Osteoblast (primary cell): ENCODE results near the gene ILRUN. TPM values are rescaled to one million over a fixed set of nuclear protein-coding genes. Genes with fewer than 3 reads are reported as not detected.
A peak's percentile ranks its signal among the peaks of the same experiment; 100 is the strongest.

Experiments used
- DNase-seq: peaks from one replicate; pipeline ENCODE4 v3.0.0; 2011; ENCODE audit warnings: low spot score, mixed read lengths; ENCODE audit not compliant: insufficient read length; ENCODE audit errors: missing footprints
- H2AFZ ChIP-seq: 2 replicates; pipeline ENCODE4 v1.6.0; 2011; ENCODE audit warnings: mild to moderate bottlenecking, low read length
- H3K27ac ChIP-seq: 2 replicates; pipeline ENCODE4 v1.5.1; 2011; ENCODE audit warnings: mild to moderate bottlenecking, low read depth, low read length, moderate library complexity
- H3K27me3 ChIP-seq: 2 replicates; pipeline ENCODE4 v1.6.0; 2012; ENCODE audit warnings: mild to moderate bottlenecking, control low read depth, inconsistent platforms, low read length, moderate library complexity; ENCODE audit not compliant: insufficient read depth
- H3K36me3 ChIP-seq: 2 replicates; pipeline ENCODE4 v1.5.1; 2011; ENCODE audit warnings: mild to moderate bottlenecking, low read length, control low read depth, moderate library complexity; ENCODE audit not compliant: insufficient read depth
- H3K4me1 ChIP-seq: 2 replicates; pipeline ENCODE4 v1.5.1; 2011; ENCODE audit warnings: mild to moderate bottlenecking, low read length, control low read depth, moderate library complexity; ENCODE audit not compliant: insufficient read depth
- H3K4me2 ChIP-seq: 2 replicates; pipeline ENCODE4 v1.6.0; 2011; ENCODE audit warnings: mild to moderate bottlenecking, low read length; ENCODE audit not compliant: insufficient read depth
- H3K4me3 ChIP-seq: fragments of 200-600 bp; sonication (generic); 3 replicates; pipeline ENCODE4 v1.5.1; 2012; ENCODE audit warnings: mild to moderate bottlenecking, low read length, inconsistent platforms; ENCODE audit not compliant: insufficient read depth
- H3K79me2 ChIP-seq: 2 replicates; pipeline ENCODE4 v1.6.0; 2012; ENCODE audit warnings: mild to moderate bottlenecking, low read length, control low read depth, inconsistent platforms; ENCODE audit not compliant: insufficient read depth
- H3K9me3 ChIP-seq: 2 replicates; pipeline ENCODE4 v1.5.1; 2011; ENCODE audit warnings: low read depth, low read length, control low read depth
- H4K20me1 ChIP-seq: 2 replicates; pipeline ENCODE4 v1.6.0; 2012; ENCODE audit warnings: mild to moderate bottlenecking, low read length, control low read depth; ENCODE audit not compliant: insufficient read depth
- CTCF ChIP-seq: IDR thresholded peaks from 2 replicates; pipeline ENCODE4 v1.5.1; 2011; ENCODE audit warnings: mild to moderate bottlenecking, low read depth, low read length, moderate library complexity; ENCODE audit errors: extremely low read depth
- total RNA-seq: library from RNA; depleted of rRNA; stranded (reverse); fragments of >200 nt; gene quantifications from 2 replicates; pipeline ENCODE4 v1.2.3, GENCODE V29; 2012

The ILRUN gene
- total RNA-seq, 1 donor = 38.0 TPM

DNA sequence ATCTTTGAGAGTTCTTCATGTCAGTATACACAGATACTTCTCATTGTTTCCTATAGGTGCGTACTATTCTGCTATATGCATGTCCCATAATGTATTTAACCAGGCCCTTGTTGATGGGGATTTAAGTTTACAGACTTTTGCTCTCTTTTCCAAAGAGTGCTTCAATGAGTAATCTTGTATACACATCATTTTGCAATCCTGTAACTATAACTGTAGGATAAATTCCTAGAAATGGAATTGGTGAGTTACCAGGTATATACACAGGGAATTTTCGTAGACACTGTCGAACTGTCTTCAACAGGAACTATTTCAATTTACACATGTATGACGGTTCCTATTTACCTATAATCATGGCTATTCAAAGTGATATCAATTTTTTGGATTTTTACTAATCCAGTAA lies 45.5 kb upstream of the ILRUN start:
- no peaks in the 10 kb centered on the region for H3K27me3 ChIP-seq
- H3K4me2 ChIP-seq = no peak overlapping the region
- no peak overlapping the region for H3K4me3 ChIP-seq
- no peak for TF ChIP-seq CTCF
- H3K9me3 ChIP-seq = no peaks in the 10 kb centered on the region
- no peak overlapping the region for H3K27ac ChIP-seq
- H3K4me1 ChIP-seq = no peaks in the 10 kb centered on the region
- H3K79me2 ChIP-seq = no peaks in the 10 kb centered on the region
- no peak overlapping the region for H2AFZ ChIP-seq
- H3K36me3 ChIP-seq = no peaks in the 10 kb centered on the region
- H4K20me1 ChIP-seq = no peaks in the 10 kb centered on the region
- no peak for DNase-seq

- Histone ChIP-seq H4K20me1 (no peaks in the 10 kb centered on the region), H3K4me3 (no peak overlapping the region), H2AFZ (no peak overlapping the region), H3K9me3 (no peaks in the 10 kb centered on the region), H3K27me3 (no peaks in the 10 kb centered on the region), H3K36me3 (no peaks in the 10 kb centered on the region), H3K79me2 (no peaks in the 10 kb centered on the region), H3K27ac (no peak overlapping the region), H3K4me1 (no peaks in the 10 kb centered on the region), H3K4me2 (no peak overlapping the region)
- no peak for DNase-seq
- TF ChIP-seq CTCF = no peak
These were observed 40.3 kb upstream of the ILRUN start for GRCh38 chr6:34736823-34737222.

- Histone ChIP-seq H3K9me3 (no peaks in the 10 kb centered on the region), H3K4me2 (no peak overlapping the region), H3K27ac (no peak overlapping the region), H4K20me1 (no peaks in the 10 kb centered on the region), H3K36me3 (no peaks in the 10 kb centered on the region), H3K27me3 (no peaks in the 10 kb centered on the region), H3K79me2 (no peaks in the 10 kb centered on the region), H2AFZ (no peak overlapping the region), H3K4me3 (no peak overlapping the region), H3K4me1 (no peaks in the 10 kb centered on the region)
- peak; percentile 6 for DNase-seq
- TF ChIP-seq CTCF = no peak
These were observed 35.0 kb upstream of the ILRUN start for GRCh38 chr6:34731393-34732060.

DNA sequence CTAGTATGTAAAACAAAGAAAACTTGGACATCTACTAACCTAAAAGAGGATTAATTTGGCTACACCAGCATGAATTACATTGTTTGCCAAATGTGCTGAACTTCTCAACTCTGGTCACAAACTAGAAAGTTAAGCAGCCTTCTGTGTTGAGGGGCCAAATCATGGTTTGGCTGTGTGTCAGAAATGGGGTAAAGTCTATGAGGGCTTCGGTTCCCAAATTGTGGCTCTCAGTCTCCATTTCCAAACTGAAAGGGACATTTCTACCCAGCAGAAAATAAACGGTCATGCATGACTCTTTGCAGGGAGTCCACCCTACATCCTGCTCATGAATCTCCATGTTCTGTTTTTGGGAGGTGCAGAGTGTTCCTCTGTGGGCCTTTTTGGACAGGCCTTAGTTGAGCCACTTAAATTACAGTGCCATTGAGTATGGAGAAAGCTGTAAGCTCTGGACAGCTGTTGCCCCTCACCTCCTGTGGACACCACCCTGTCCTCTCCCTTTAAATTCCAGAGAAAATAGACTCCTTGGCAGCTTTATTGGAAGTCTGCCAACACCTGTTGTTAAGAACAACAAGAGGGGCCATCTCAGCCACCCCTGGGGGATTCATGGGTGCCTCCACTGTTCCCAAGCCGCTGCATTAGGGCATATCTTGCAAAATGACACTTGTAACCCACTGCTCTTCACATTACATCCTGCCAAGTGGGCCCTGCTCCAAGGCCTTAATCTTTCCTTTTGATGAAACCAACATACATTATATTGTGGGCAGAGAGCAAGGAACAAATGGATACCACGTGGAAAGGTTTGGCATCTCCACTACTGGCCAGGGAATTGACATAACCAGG lies 33.3 kb upstream of the ILRUN start:
- Histone ChIP-seq H3K27ac (no peak overlapping the region), H2AFZ (no peak overlapping the region), H3K36me3 (no peaks in the 10 kb centered on the region), H3K9me3 (no peaks in the 10 kb centered on the region), H3K4me1 (no peaks in the 10 kb centered on the region), H3K79me2 (no peaks in the 10 kb centered on the region), H3K4me2 (no peak overlapping the region), H3K27me3 (no peaks in the 10 kb centered on the region), H4K20me1 (no peaks in the 10 kb centered on the region), H3K4me3 (no peak overlapping the region)
- no peak for TF ChIP-seq CTCF
- DNase-seq = no peak
